Left ventricle myocardium inferior (tissue), 1 donor: Measurements from ENCODE around the gene ING1. TPM values are rescaled to one million over a fixed set of nuclear protein-coding genes. Genes with fewer than 3 reads are reported as not detected.

Experiments used
- DNase-seq: peaks from one replicate; pipeline ENCODE4 v3.0.0-alpha.2; 2020
- H3K27ac ChIP-seq: fragments of 200-600 bp; replicated peaks from 2 replicates; pipeline ENCODE4 v1.8.0; 2021
- H3K27me3 ChIP-seq: fragments of 200-600 bp; 2 replicates; pipeline ENCODE4 v1.8.0; 2021; ENCODE audit warnings: low read depth
- H3K36me3 ChIP-seq: fragments of 200-600 bp; 2 replicates; pipeline ENCODE4 v1.8.0; 2021
- H3K4me1 ChIP-seq: fragments of 200-600 bp; 2 replicates; pipeline ENCODE4 v1.8.0; 2021
- H3K4me3 ChIP-seq: fragments of 200-600 bp; 2 replicates; pipeline ENCODE4 v1.8.0; 2021; ENCODE audit warnings: mild to moderate bottlenecking, moderate library complexity
- H3K9me3 ChIP-seq: fragments of 200-600 bp; replicated peaks from 2 replicates; pipeline ENCODE4 v1.8.0; 2021
- intact Hi-C: fragments of 100-400 bp; cut with micrococcal nuclease; formaldehyde crosslinking; loops from one replicate; pipeline ENCODE4 v1.11.0; 2022
- total RNA-seq: library from RNA; stranded (reverse); fragmentation: NEBNext Ultra II Directional; extraction: Animal tissue kit (Norgen Biotek cat#: 25700); gene quantifications from one replicate; pipeline ENCODE4 v1.2.1, GENCODE V29; 2021
- TF ChIP-seq, protein P1 (sequence below): fragments of 200-600 bp; IDR thresholded peaks from 2 replicates; pipeline ENCODE4 v1.8.0; 2021; ENCODE audit warnings: antibody characterized with exemption, mild to moderate bottlenecking, borderline replicate concordance
- donor health status: DM: no; HTN: yes; CAD: no; lungs with severe emphysema.

ING1 gene
- total RNA-seq, 1 donor from 2014 or later = 6.9 TPM

- H3K27ac ChIP-seq = peak overlapping the region; percentile 100
These were observed 689 bp downstream of the ING1 start for GRCh38 chr13:110713981-110714796.

DNA sequence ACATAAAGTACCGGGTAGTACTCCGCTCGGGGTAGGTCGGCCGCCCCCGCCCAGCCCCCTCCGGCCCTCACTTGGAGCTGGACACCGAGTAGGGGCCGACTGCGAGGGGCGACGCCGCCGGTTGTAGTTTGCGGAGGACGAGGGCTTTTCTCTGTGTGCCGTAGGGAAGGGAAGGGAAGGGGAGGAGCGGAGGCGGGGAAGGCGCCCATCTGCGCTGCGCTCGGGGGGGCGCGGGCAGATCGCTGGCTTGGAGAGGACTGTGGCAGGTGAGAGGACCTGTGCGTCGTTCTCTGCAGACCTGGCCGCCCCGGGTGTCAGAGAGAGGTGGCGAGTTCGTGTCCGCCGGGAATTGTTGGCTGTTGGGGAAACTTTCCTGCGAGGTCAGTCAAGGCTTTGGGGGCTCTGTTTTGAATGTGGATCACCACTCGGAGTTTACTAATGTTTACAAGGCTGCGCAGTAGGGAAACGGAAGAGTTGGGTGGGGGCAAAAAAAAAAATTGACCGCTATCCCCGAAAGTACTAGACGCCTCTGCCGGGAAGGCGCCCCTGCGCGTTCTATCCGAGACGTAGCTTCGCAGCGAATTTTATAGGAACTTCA is 1.4 kb downstream of the ING1 start:
- DNase-seq = peak; percentile 74
- Histone ChIP-seq H3K4me3 (peak overlapping the region; percentile 82), H3K36me3 (peaks cover 9% of the 10 kb centered on the region), H3K4me1 (peaks cover 62% of the 10 kb centered on the region), H3K27me3 (no peaks in the 10 kb centered on the region), H3K27ac (peak overlapping the region; percentile 100), H3K9me3 (no peaks in the 10 kb centered on the region)
- intact Hi-C loops = no loop called here
- TF ChIP-seq, protein P1, sequence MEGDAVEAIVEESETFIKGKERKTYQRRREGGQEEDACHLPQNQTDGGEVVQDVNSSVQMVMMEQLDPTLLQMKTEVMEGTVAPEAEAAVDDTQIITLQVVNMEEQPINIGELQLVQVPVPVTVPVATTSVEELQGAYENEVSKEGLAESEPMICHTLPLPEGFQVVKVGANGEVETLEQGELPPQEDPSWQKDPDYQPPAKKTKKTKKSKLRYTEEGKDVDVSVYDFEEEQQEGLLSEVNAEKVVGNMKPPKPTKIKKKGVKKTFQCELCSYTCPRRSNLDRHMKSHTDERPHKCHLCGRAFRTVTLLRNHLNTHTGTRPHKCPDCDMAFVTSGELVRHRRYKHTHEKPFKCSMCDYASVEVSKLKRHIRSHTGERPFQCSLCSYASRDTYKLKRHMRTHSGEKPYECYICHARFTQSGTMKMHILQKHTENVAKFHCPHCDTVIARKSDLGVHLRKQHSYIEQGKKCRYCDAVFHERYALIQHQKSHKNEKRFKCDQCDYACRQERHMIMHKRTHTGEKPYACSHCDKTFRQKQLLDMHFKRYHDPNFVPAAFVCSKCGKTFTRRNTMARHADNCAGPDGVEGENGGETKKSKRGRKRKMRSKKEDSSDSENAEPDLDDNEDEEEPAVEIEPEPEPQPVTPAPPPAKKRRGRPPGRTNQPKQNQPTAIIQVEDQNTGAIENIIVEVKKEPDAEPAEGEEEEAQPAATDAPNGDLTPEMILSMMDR = no peak

More at GRCh38 chr13:110713981-110714796, 689 bp downstream of the ING1 start:
- peak overlapping the region; percentile 82 for H3K4me3 ChIP-seq
- H3K9me3 ChIP-seq = no peaks in the 10 kb centered on the region
- no peaks in the 10 kb centered on the region for H3K27me3 ChIP-seq
- peak; percentile 49 for DNase-seq
- H3K4me1 ChIP-seq = peaks cover 62% of the 10 kb centered on the region
- TF ChIP-seq, protein P1 = no peak
- intact Hi-C loops = no loop called here
- H3K36me3 ChIP-seq = peaks cover 2% of the 10 kb centered on the region

- H3K4me3 ChIP-seq = peak overlapping the region; percentile 82
- H3K36me3 ChIP-seq = peaks cover 16% of the 10 kb centered on the region
- TF ChIP-seq, protein P1 = peak; percentile 38
- H3K27me3 ChIP-seq = no peaks in the 10 kb centered on the region
- H3K9me3 ChIP-seq = no peaks in the 10 kb centered on the region
- peaks cover 62% of the 10 kb centered on the region for H3K4me1 ChIP-seq
- intact Hi-C loops = no loop called here
- DNase-seq = peak; percentile 98
- H3K27ac ChIP-seq = peak overlapping the region; percentile 100
These were observed 2.1 kb downstream of the ING1 start for GRCh38 chr13:110715395-110716246.

DNA sequence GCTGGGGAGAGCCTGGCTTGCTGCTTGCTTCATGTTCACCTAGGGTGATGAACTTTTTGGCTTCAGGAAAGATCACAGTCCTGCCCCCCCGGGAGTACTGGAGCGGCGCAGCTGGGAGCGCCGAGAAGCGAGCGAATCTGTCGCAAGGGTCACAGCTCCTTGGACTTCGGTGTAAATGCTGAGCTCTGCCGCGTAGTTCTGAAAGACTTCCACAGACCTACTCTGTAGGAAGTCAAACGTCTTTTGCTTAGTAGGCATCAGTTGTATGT is 2.7 kb downstream of the ING1 start:
- intact Hi-C loops = no loop called here
- Histone ChIP-seq H3K4me3 (peak overlapping the region; percentile 82), H3K36me3 (peaks cover 21% of the 10 kb centered on the region), H3K9me3 (no peaks in the 10 kb centered on the region), H3K27me3 (no peaks in the 10 kb centered on the region), H3K4me1 (peaks cover 58% of the 10 kb centered on the region), H3K27ac (peak overlapping the region; percentile 96)
- no peak for DNase-seq
- TF ChIP-seq, protein P1 = no peak

DNA sequence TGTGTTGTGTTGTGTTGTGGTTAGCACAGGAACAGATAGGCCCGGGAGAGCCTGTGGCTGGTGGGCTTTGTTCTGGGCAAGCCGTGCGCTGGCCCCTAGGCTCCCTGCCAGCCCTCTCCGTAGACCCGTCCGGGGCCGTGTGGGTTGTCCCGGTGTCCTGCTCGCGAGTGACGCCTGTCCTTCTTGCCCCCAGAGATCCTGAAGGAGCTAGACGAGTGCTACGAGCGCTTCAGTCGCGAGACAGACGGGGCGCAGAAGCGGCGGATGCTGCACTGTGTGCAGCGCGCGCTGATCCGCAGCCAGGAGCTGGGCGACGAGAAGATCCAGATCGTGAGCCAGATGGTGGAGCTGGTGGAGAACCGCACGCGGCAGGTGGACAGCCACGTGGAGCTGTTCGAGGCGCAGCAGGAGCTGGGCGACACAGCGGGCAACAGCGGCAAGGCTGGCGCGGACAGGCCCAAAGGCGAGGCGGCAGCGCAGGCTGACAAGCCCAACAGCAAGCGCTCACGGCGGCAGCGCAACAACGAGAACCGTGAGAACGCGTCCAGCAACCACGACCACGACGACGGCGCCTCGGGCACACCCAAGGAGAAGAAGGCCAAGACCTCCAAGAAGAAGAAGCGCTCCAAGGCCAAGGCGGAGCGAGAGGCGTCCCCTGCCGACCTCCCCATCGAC is 5.7 kb downstream of the ING1 start:
- Histone ChIP-seq H3K27me3 (no peaks in the 10 kb centered on the region), H3K4me1 (peaks cover 38% of the 10 kb centered on the region), H3K9me3 (no peaks in the 10 kb centered on the region), H3K36me3 (peaks cover 23% of the 10 kb centered on the region), H3K4me3 (no peak overlapping the region), H3K27ac (no peak overlapping the region)
- TF ChIP-seq, protein P1 = no peak
- intact Hi-C loops = no loop called here
- no peak for DNase-seq
